Lower leg skin (tissue), 4 donors: ENCODE results near the gene ACCSL. TPM values are rescaled to one million over a fixed set of nuclear protein-coding genes. Genes with fewer than 3 reads are reported as not detected.

Source experiments
- DNase-seq, 2 donors: peaks; one replicate each; pipeline ENCODE4 v3.0.0-alpha.2; 2019; ENCODE audit warnings: low spot score in 2 of 2
- H3K4me3 ChIP-seq: fragments of 200-600 bp; sonication (generic); 2 replicates; pipeline ENCODE4 v1.5.1; 2017; ENCODE audit warnings: mild to moderate bottlenecking, low read depth; ENCODE audit not compliant: poor library complexity, severe bottlenecking
- POLR2A ChIP-seq, 2 donors: fragments of 450-650 bp; IDR thresholded peaks; one replicate each; pipeline ENCODE4 v1.6.1; 2016 to 2017; ENCODE audit warnings: antibody characterized with exemption in 2 of 2, mild to moderate bottlenecking in 1 of 2, moderate library complexity in 1 of 2
- WGBS, 2 donors: methylation state at CpG; one replicate each; pipeline ENCODE4 v1.1.5; 2018; 5-methylcytosine and 5-hydroxymethylcytosine counted together
- intact Hi-C: fragments of 100-400 bp; cut with DNase I; formaldehyde crosslinking; loops from one replicate; pipeline ENCODE4 v1.15.0; 2023; ENCODE audit warnings: low total_unique reads
- total RNA-seq, 4 donors: library from RNA; depleted of rRNA; stranded (reverse); fragments of >200 nt; gene quantifications; one replicate each; pipeline ENCODE4 v1.1.0, GENCODE V29; 2016
- TF ChIP-seq, protein P1 (sequence below), 3 donors: fragments of 450-650 bp; IDR thresholded peaks; one replicate each; pipeline ENCODE4 v1.5.1; 2016; ENCODE audit warnings: antibody characterized with exemption in 3 of 3, mild to moderate bottlenecking in 3 of 3, moderate library complexity in 2 of 3

Gene ACCSL
- total RNA-seq, 4 donors from 2014 or later = 0.13 TPM; not detected in 3

- intact Hi-C loops = no loop called here
- WGBS, 2 donors = 0% methylated on average over 40 to 75 of the region's 83 CpGs
- H3K4me3 ChIP-seq = peak within 1 kb of the TSS; percentile 71
- peak; percentile 75 to 98 for DNase-seq
- TF ChIP-seq, protein P1, sequence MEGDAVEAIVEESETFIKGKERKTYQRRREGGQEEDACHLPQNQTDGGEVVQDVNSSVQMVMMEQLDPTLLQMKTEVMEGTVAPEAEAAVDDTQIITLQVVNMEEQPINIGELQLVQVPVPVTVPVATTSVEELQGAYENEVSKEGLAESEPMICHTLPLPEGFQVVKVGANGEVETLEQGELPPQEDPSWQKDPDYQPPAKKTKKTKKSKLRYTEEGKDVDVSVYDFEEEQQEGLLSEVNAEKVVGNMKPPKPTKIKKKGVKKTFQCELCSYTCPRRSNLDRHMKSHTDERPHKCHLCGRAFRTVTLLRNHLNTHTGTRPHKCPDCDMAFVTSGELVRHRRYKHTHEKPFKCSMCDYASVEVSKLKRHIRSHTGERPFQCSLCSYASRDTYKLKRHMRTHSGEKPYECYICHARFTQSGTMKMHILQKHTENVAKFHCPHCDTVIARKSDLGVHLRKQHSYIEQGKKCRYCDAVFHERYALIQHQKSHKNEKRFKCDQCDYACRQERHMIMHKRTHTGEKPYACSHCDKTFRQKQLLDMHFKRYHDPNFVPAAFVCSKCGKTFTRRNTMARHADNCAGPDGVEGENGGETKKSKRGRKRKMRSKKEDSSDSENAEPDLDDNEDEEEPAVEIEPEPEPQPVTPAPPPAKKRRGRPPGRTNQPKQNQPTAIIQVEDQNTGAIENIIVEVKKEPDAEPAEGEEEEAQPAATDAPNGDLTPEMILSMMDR (IDR thresholded peaks at IDR 0.05) = no peak
- TF ChIP-seq POLR2A (IDR thresholded peaks at IDR 0.05) = no peak
These were observed 48.0 kb downstream of the ACCSL start, which contains the start of gene EXT2 for GRCh38 chr11:44095506-44096359. Gene EXT2 (plus strand): TSS chr11:44095678. CDS start chr11:44107713, 12,035 bp downstream.

DNA sequence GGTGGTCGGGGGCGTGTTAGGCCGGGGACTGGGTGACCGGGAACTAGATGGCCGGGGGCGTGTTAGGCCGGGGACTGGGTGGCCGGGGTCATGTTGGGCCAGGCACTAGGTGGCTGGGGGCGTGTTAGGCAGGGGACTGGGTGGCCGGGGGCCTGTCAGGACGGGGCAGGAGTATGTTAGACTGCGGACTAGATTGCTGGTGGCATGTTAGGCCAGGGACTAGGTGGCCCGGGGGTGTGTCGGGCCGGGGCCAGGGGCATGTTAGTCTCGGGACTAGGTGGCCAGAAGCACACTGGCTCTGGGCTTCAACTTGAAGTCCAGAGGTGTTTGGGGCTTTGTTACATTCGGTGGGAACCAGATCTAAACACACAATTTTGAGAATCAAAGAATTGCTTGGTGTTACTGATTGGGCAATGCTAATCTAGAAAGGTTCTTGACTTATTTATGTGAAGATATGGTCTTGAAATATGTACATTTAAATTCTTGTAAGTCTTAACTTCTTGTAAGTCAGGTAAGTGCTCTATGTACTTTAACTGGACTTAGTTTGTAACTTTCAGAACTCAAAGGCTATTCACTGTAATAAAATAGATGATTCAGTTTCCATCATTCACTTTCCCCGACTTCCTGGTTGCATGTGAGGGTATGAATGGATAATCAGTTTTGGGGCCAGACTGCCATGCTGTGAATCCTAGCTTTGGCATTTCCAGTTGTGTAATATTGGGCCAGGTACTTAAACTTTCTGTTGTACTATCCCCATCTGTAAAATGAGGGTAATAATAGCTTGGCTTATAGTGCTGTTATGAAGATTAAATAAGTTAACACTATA lies 48.8 kb downstream of the ACCSL start:
- no peak for DNase-seq
- intact Hi-C loops = no loop called here
- WGBS, 2 donors = 11 to 12% methylated on average over 18 of the region's 18 CpGs
- TF ChIP-seq, protein P1 (IDR thresholded peaks at IDR 0.05) = no peak
- peak overlapping the region; percentile 71 for H3K4me3 ChIP-seq

GRCh38 chr11:44097821-44098220 lies 50.0 kb downstream of the ACCSL start:
- no peak overlapping the region for H3K4me3 ChIP-seq
- 57 to 59% methylated on average over 2 of the region's 2 CpGs for WGBS, 2 donors
- TF ChIP-seq, protein P1 (IDR thresholded peaks at IDR 0.05) = no peak
- TF ChIP-seq POLR2A (IDR thresholded peaks at IDR 0.05) = no peak
- no peak for DNase-seq
- intact Hi-C loops = no loop called here

- WGBS, 2 donors = 81 to 84% methylated on average over 2 of the region's 2 CpGs
- TF ChIP-seq, protein P1 (IDR thresholded peaks at IDR 0.05) = no peak
- TF ChIP-seq POLR2A (IDR thresholded peaks at IDR 0.05) = no peak
- no peak overlapping the region for H3K4me3 ChIP-seq
- intact Hi-C loops = no loop called here
- DNase-seq = no peak
These were observed 53.3 kb downstream of the ACCSL start for GRCh38 chr11:44101098-44101497.

DNA sequence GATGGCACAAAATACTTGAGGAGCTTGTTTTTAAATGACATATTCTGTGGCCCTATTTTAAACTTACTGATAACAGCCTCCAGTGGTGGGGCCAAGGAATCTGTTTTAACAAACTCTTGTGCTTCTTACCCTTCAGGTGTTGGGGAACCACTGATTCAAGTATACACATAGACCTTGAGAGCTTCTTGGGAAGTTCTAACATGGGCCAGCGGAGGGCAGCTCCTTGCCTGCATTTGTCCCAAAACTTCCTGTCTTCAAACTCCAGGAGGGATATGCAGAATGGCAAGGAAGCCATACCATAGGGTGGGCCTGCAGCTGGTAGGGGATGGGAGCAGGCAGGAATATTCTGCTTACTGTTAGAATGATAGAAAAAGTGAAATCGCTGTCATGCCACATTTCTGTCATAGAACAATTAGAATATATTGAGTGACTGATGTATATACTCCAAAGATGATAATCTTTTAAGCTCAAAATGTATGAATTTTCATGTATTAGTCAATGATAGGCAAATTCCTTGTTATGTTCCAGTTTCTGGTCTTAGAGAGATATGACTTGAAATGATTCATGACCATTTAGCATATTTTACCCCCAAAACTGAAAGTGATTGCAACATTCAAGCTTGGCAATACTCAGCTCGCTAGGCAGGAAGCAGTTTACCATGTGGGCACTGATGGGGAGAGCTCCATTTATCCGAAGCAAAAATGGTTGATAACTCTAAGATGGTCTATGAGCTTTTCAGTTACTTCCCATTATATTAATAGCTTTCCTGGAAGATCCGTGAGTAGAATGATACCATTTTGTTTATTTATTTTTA lies 56.9 kb downstream of the ACCSL start:
- intact Hi-C loops = no loop called here

More for the DNA sequence above, 56.9 kb downstream of the ACCSL start:
- no peak for DNase-seq
- H3K4me3 ChIP-seq = no peak overlapping the region
- 89 to 91% methylated on average over 5 of the region's 5 CpGs for WGBS, 2 donors
- TF ChIP-seq POLR2A (IDR thresholded peaks at IDR 0.05) = no peak
- TF ChIP-seq, protein P1 (IDR thresholded peaks at IDR 0.05) = no peak
